ENCODE measurements around the gene MROH8. TPM values are rescaled to one million over a fixed set of nuclear protein-coding genes. Genes with fewer than 3 reads are reported as not detected.

The MROH8 gene
- total and polyA plus RNA-seq, 2 experiments from 2014 or later, result 0.63 to 0.68 TPM

- Mint-ChIP-seq H3K4me3 (no peak overlapping the region), H3K27me3 (ENCODE audit: insufficient read depth, low read depth, poor library complexity) (peaks cover 2% of the 10 kb centered on the region), H3K4me1 (no peaks in the 10 kb centered on the region), H3K36me3 (ENCODE audit: low read depth) (no peaks in the 10 kb centered on the region), H3K9me3 (no peaks in the 10 kb centered on the region), H3K27ac (no peak overlapping the region)
- no peak for TF ChIP-seq EZH2 (IDR thresholded peaks at IDR 0.05; ENCODE audit: low read depth, unreplicated experiment)
- no peak for TF ChIP-seq ZNF331 (CRISPR knock-in tag; IDR thresholded peaks at IDR 0.05; ENCODE audit: low read depth)
- TF ChIP-seq CREB1 (CRISPR knock-in tag; IDR thresholded peaks at IDR 0.05; ENCODE audit: low read depth), result no peak
- no peak for ATAC-seq
- Histone ChIP-seq H3K4me3 (no peak overlapping the region), H3K27me3 (ENCODE audit: insufficient read depth) (no peaks in the 10 kb centered on the region), H2AFZ (no peak overlapping the region), H3K36me3 (ENCODE audit: insufficient read depth) (no peaks in the 10 kb centered on the region), H3K4me2 (no peak overlapping the region), H3K4me1 (ENCODE audit: insufficient read depth) (no peaks in the 10 kb centered on the region), H3K79me2 (replicated peaks; ENCODE audit: insufficient read depth) (no peaks in the 10 kb centered on the region), H3K9me2 (ENCODE audit: insufficient read depth) (no peaks in the 10 kb centered on the region), H4K20me1 (replicated peaks; ENCODE audit: insufficient read depth) (no peaks in the 10 kb centered on the region), H3K27ac (ENCODE audit: low read depth) (no peak overlapping the region), H3F3A (replicated peaks; ENCODE audit: low read depth) (no peaks in the 10 kb centered on the region)
- DNase-seq (ENCODE audit: low spot score), result no peak
These were observed 41.8 kb downstream of the MROH8 start for GRCh38 chr20:37137547-37137946.

GRCh38 chr20:37133952-37134351 is 45.4 kb downstream of the MROH8 start:
- TF ChIP-seq EZH2 (IDR thresholded peaks at IDR 0.05; ENCODE audit: low read depth, unreplicated experiment) (no peak), STAT1 (IDR thresholded peaks at IDR 0.05; ENCODE audit: unreplicated experiment) (no peak), ZNF331 (CRISPR knock-in tag; IDR thresholded peaks at IDR 0.05; ENCODE audit: low read depth) (no peak), CREB1 (CRISPR knock-in tag; IDR thresholded peaks at IDR 0.05; ENCODE audit: low read depth) (no peak), POLR2AphosphoS5 (IDR thresholded peaks at IDR 0.05; ENCODE audit: low read depth) (no peak), EZH2phosphoT487 (IDR thresholded peaks at IDR 0.05; ENCODE audit: unreplicated experiment) (no peak)
- TF ChIP-seq, protein P1, sequence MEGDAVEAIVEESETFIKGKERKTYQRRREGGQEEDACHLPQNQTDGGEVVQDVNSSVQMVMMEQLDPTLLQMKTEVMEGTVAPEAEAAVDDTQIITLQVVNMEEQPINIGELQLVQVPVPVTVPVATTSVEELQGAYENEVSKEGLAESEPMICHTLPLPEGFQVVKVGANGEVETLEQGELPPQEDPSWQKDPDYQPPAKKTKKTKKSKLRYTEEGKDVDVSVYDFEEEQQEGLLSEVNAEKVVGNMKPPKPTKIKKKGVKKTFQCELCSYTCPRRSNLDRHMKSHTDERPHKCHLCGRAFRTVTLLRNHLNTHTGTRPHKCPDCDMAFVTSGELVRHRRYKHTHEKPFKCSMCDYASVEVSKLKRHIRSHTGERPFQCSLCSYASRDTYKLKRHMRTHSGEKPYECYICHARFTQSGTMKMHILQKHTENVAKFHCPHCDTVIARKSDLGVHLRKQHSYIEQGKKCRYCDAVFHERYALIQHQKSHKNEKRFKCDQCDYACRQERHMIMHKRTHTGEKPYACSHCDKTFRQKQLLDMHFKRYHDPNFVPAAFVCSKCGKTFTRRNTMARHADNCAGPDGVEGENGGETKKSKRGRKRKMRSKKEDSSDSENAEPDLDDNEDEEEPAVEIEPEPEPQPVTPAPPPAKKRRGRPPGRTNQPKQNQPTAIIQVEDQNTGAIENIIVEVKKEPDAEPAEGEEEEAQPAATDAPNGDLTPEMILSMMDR (conservative IDR thresholded peaks at IDR 0.05; ENCODE audit: low read depth in 2 of 2), result no peak
- TF ChIP-seq, protein P2, sequence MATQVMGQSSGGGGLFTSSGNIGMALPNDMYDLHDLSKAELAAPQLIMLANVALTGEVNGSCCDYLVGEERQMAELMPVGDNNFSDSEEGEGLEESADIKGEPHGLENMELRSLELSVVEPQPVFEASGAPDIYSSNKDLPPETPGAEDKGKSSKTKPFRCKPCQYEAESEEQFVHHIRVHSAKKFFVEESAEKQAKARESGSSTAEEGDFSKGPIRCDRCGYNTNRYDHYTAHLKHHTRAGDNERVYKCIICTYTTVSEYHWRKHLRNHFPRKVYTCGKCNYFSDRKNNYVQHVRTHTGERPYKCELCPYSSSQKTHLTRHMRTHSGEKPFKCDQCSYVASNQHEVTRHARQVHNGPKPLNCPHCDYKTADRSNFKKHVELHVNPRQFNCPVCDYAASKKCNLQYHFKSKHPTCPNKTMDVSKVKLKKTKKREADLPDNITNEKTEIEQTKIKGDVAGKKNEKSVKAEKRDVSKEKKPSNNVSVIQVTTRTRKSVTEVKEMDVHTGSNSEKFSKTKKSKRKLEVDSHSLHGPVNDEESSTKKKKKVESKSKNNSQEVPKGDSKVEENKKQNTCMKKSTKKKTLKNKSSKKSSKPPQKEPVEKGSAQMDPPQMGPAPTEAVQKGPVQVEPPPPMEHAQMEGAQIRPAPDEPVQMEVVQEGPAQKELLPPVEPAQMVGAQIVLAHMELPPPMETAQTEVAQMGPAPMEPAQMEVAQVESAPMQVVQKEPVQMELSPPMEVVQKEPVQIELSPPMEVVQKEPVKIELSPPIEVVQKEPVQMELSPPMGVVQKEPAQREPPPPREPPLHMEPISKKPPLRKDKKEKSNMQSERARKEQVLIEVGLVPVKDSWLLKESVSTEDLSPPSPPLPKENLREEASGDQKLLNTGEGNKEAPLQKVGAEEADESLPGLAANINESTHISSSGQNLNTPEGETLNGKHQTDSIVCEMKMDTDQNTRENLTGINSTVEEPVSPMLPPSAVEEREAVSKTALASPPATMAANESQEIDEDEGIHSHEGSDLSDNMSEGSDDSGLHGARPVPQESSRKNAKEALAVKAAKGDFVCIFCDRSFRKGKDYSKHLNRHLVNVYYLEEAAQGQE (IDR thresholded peaks at IDR 0.05; ENCODE audit: unreplicated experiment), result no peak
- H3K36me3 ChIP-seq (ENCODE audit: insufficient read depth), result no peaks in the 10 kb centered on the region
- no peak overlapping the region for H3K4me2 ChIP-seq
- no peaks in the 10 kb centered on the region for H3K79me2 ChIP-seq (replicated peaks; ENCODE audit: insufficient read depth)
- H4K20me1 ChIP-seq (replicated peaks; ENCODE audit: insufficient read depth), result no peaks in the 10 kb centered on the region
- H3K27me3 ChIP-seq (ENCODE audit: insufficient read depth), result no peaks in the 10 kb centered on the region
- Mint-ChIP-seq H3K9me3 (no peaks in the 10 kb centered on the region), H3K36me3 (ENCODE audit: low read depth) (no peaks in the 10 kb centered on the region), H3K4me3 (no peak overlapping the region), H3K4me1 (no peaks in the 10 kb centered on the region), H3K27me3 (ENCODE audit: insufficient read depth, low read depth, poor library complexity) (peaks cover 2% of the 10 kb centered on the region), H3K27ac (no peak overlapping the region)
- H3K4me3 ChIP-seq, result no peak overlapping the region
- no peaks in the 10 kb centered on the region for H3K4me1 ChIP-seq (ENCODE audit: insufficient read depth)
- no peak for DNase-seq (ENCODE audit: low spot score)
- no peak overlapping the region; the same call in 1 of the 2 replicates for H2AFZ ChIP-seq
- H3K9me2 ChIP-seq (ENCODE audit: insufficient read depth), result no peaks in the 10 kb centered on the region
- no peak for ATAC-seq
- H3F3A ChIP-seq (replicated peaks; ENCODE audit: low read depth), result no peaks in the 10 kb centered on the region
- H3K27ac ChIP-seq (ENCODE audit: low read depth), result no peak overlapping the region
